WTC11 (cell line): Measurements from ENCODE around the gene PHKB. TPM values are rescaled to one million over a fixed set of nuclear protein-coding genes. Genes with fewer than 3 reads are reported as not detected.

Experiments used
- ATAC-seq: fragments of 200-7000 bp; cut with Tn5 transposase; 2 replicates; pipeline ENCODE4 v1.10.0; 2021; ENCODE audit warnings: mild to moderate bottlenecking, moderate library complexity
- CTCF ChIA-PET: fragments of 300-600 bp; sonication (Branson Sonifier 250); formaldehyde crosslinking; loops from one replicate; lab custom pipeline; 2021; ENCODE audit warnings: antibody characterized with exemption; lab: Charles Lee
- POLR2A ChIA-PET: fragments of 350-600 bp; sonication (Branson Sonifier 250); formaldehyde crosslinking; loops from one replicate; lab custom pipeline; 2021; ENCODE audit warnings: antibody characterized with exemption; lab: Charles Lee
- DNase-seq: peaks from one replicate; pipeline ENCODE4 v3.0.0; 2021; ENCODE audit warnings: low spot score
- H3K27ac Mint-ChIP-seq: 2 replicates; pipeline ENCODE4 v1.8.0; 2021; ENCODE audit warnings: mixed read lengths
- H3K27me3 Mint-ChIP-seq: 2 replicates; pipeline ENCODE4 v1.8.0; 2021; ENCODE audit warnings: low read depth, mild to moderate bottlenecking, moderate library complexity, mixed read lengths
- H3K36me3 Mint-ChIP-seq: 2 replicates; pipeline ENCODE4 v1.8.0; 2021; ENCODE audit warnings: mixed read lengths
- H3K4me1 Mint-ChIP-seq: 2 replicates; pipeline ENCODE4 v1.8.0; 2022; ENCODE audit warnings: mixed read lengths
- H3K4me3 Mint-ChIP-seq: 2 replicates; pipeline ENCODE4 v1.8.0; 2021; ENCODE audit warnings: mild to moderate bottlenecking, moderate library complexity, mixed read lengths
- H3K9me3 Mint-ChIP-seq: 2 replicates; pipeline ENCODE4 v1.8.0; 2021; ENCODE audit warnings: mixed read lengths
- ARID4B ChIP-seq: sonication (generic); formaldehyde crosslinking; IDR thresholded peaks from 2 replicates; pipeline ENCODE4 v1.8.0; 2023; ENCODE audit warnings: missing genetic modification reagents, mild to moderate bottlenecking, borderline replicate concordance
- ATF3 ChIP-seq: sonication (generic); formaldehyde crosslinking; conservative IDR thresholded peaks from 2 replicates; pipeline ENCODE4 v1.8.1; 2022; ENCODE audit warnings: mild to moderate bottlenecking, missing genetic modification reagents
- CDX4 ChIP-seq: fragments of 250-450 bp; sonication (Bioruptor Pico); IDR thresholded peaks from 2 replicates; pipeline ENCODE4 v1.9.0; 2021; ENCODE audit warnings: moderate library complexity, mild to moderate bottlenecking, inconsistent platforms, borderline replicate concordance
- CREB1 ChIP-seq: sonication (generic); formaldehyde crosslinking; IDR thresholded peaks from 2 replicates; pipeline ENCODE4 v1.8.0; 2023; ENCODE audit warnings: mild to moderate bottlenecking, missing genetic modification reagents
- ELF4 ChIP-seq: sonication (generic); formaldehyde crosslinking; IDR thresholded peaks from 2 replicates; pipeline ENCODE4 v1.8.1; 2022; ENCODE audit warnings: low read depth, mild to moderate bottlenecking, moderate library complexity, missing genetic modification reagents
- FOXJ3 ChIP-seq: sonication (generic); formaldehyde crosslinking; IDR thresholded peaks from 2 replicates; pipeline ENCODE4 v1.9.0; 2021; ENCODE audit warnings: missing genetic modification reagents, mild to moderate bottlenecking, borderline replicate concordance
- FOXK1 ChIP-seq: sonication (generic); formaldehyde crosslinking; IDR thresholded peaks from 2 replicates; pipeline ENCODE4 v1.8.0; 2022; ENCODE audit warnings: mild to moderate bottlenecking, moderate library complexity, missing genetic modification reagents
- FOXP4 ChIP-seq: sonication (generic); formaldehyde crosslinking; IDR thresholded peaks from 2 replicates; pipeline ENCODE4 v1.8.0; 2022; ENCODE audit warnings: mild to moderate bottlenecking, missing genetic modification reagents
- JAZF1 ChIP-seq: fragments of 250-450 bp; sonication (Bioruptor Pico); IDR thresholded peaks from 2 replicates; pipeline ENCODE4 v1.9.0; 2021; ENCODE audit warnings: moderate library complexity, mild to moderate bottlenecking, inconsistent platforms
- MYBL2 ChIP-seq: sonication (generic); formaldehyde crosslinking; IDR thresholded peaks from 2 replicates; pipeline ENCODE4 v1.8.1; 2023; ENCODE audit warnings: mild to moderate bottlenecking, moderate library complexity, missing genetic modification reagents
- NFYB ChIP-seq: sonication (generic); formaldehyde crosslinking; conservative IDR thresholded peaks from 2 replicates; pipeline ENCODE4 v1.8.0; 2022; ENCODE audit warnings: low read depth, missing genetic modification reagents
- NR1H2 ChIP-seq: sonication (generic); formaldehyde crosslinking; IDR thresholded peaks from 2 replicates; pipeline ENCODE4 v1.9.0; 2021; ENCODE audit warnings: mild to moderate bottlenecking, moderate library complexity, missing genetic modification reagents
- RORB ChIP-seq: fragments of 250-450 bp; sonication (Bioruptor Pico); IDR thresholded peaks from 2 replicates; pipeline ENCODE4 v1.9.0; 2021; ENCODE audit warnings: mild to moderate bottlenecking
- SOX15 ChIP-seq: fragments of 250-450 bp; sonication (Bioruptor Pico); IDR thresholded peaks from 2 replicates; pipeline ENCODE4 v1.9.0; 2021; ENCODE audit warnings: mild to moderate bottlenecking
- STAT6 ChIP-seq: sonication (generic); formaldehyde crosslinking; conservative IDR thresholded peaks from 2 replicates; pipeline ENCODE4 v1.8.1; 2023; ENCODE audit warnings: mild to moderate bottlenecking, low read depth, missing genetic modification reagents, moderate library complexity
- TEAD1 ChIP-seq: sonication (generic); formaldehyde crosslinking; IDR thresholded peaks from 2 replicates; pipeline ENCODE4 v1.8.0; 2022; ENCODE audit warnings: mild to moderate bottlenecking, missing genetic modification reagents
- TP53 ChIP-seq: sonication (generic); formaldehyde crosslinking; IDR thresholded peaks from 2 replicates; pipeline ENCODE4 v1.8.1; 2023; ENCODE audit warnings: mild to moderate bottlenecking, missing genetic modification reagents
- USF1 ChIP-seq: sonication (generic); formaldehyde crosslinking; IDR thresholded peaks from 2 replicates; pipeline ENCODE4 v1.8.0; 2022; ENCODE audit warnings: mild to moderate bottlenecking, missing genetic modification reagents
- ZBTB21 ChIP-seq: sonication (generic); formaldehyde crosslinking; IDR thresholded peaks from 2 replicates; pipeline ENCODE4 v1.8.1; 2023; ENCODE audit warnings: mild to moderate bottlenecking, missing genetic modification reagents, borderline replicate concordance
- ZNF232 ChIP-seq: sonication (generic); formaldehyde crosslinking; IDR thresholded peaks from 2 replicates; pipeline ENCODE4 v1.8.0; 2022; ENCODE audit warnings: mild to moderate bottlenecking, missing genetic modification reagents
- ZNF317 ChIP-seq: sonication (generic); formaldehyde crosslinking; IDR thresholded peaks from 2 replicates; pipeline ENCODE4 v1.8.1; 2023; ENCODE audit warnings: low read depth, mild to moderate bottlenecking, moderate library complexity, missing genetic modification reagents, borderline replicate concordance
- total RNA-seq: library from RNA; stranded (reverse); gene quantifications from 3 replicates; pipeline ENCODE4 v1.2.3, GENCODE V29; 2021

PHKB gene
- total RNA-seq, 1 experiment from 2014 or later, result 43.9 TPM

GRCh38 chr16:47625115-47625567 is 164.0 kb downstream of the PHKB start:
- no peaks in the 10 kb centered on the region for H3K27me3 Mint-ChIP-seq
- POLR2A ChIA-PET, result no interaction called here
- CTCF ChIA-PET, result no interaction called here
- H3K4me1 Mint-ChIP-seq, result peaks cover 15% of the 10 kb centered on the region
- H3K36me3 Mint-ChIP-seq, result peaks cover 2% of the 10 kb centered on the region; the same call in 1 of the 2 replicates
- H3K9me3 Mint-ChIP-seq, result no peaks in the 10 kb centered on the region
- ATAC-seq (no peak), DNase-seq (no peak)
- TF ChIP-seq MYBL2 (CRISPR knock-in tag), result no peak
- TF ChIP-seq NFYB (CRISPR knock-in tag), result no peak
- no peak for TF ChIP-seq JAZF1 (CRISPR knock-in tag)
- no peak for TF ChIP-seq RORB (CRISPR knock-in tag)
- no peak for TF ChIP-seq CREB1 (CRISPR knock-in tag)
- no peak for TF ChIP-seq SOX15 (CRISPR knock-in tag)
- no peak overlapping the region for H3K27ac Mint-ChIP-seq
- no peak overlapping the region for H3K4me3 Mint-ChIP-seq

- DNase-seq (no peak), ATAC-seq (no peak)
- CTCF ChIA-PET, result no interaction called here
- H3K4me3 Mint-ChIP-seq, result no peak overlapping the region
- TF ChIP-seq CDX4 (CRISPR knock-in tag), result no peak
- TF ChIP-seq, all 79 proteins: peak for 0
- Mint-ChIP-seq H3K27me3 (no peaks in the 10 kb centered on the region), H3K36me3 (peaks cover 2% of the 10 kb centered on the region), H3K27ac (no peak overlapping the region), H3K9me3 (no peaks in the 10 kb centered on the region), H3K4me1 (peaks cover 20% of the 10 kb centered on the region)
- POLR2A ChIA-PET, result no interaction called here
Observed at GRCh38 chr16:47626246-47626645, 165.1 kb downstream of the PHKB start.

GRCh38 chr16:47627085-47627639 is 166.0 kb downstream of the PHKB start:
- ChIA-PET CTCF (interaction anchor here (0.8 kb wide), 1 partner anchor 538 kb away, joined by 3 read pairs; no protein-coding TSS in a partner anchor), POLR2A (no interaction called here)
- DNase-seq (no peak), ATAC-seq (no peak)
- Mint-ChIP-seq H3K9me3 (peaks cover 3% of the 10 kb centered on the region; the same call in 1 of the 2 replicates), H3K4me1 (peaks cover 20% of the 10 kb centered on the region), H3K4me3 (no peak overlapping the region), H3K27me3 (no peaks in the 10 kb centered on the region), H3K36me3 (peaks cover 5% of the 10 kb centered on the region), H3K27ac (peak overlapping the region; percentile 14; the same call in 1 of the 2 replicates)
- TF ChIP-seq FOXK1 (CRISPR knock-in tag) (no peak), NR1H2 (CRISPR knock-in tag) (no peak), ZBTB21 (CRISPR knock-in tag) (no peak), ATF3 (CRISPR knock-in tag) (no peak), TEAD1 (CRISPR knock-in tag) (no peak), RORB (CRISPR knock-in tag) (no peak), USF1 (CRISPR knock-in tag) (no peak), ZNF232 (CRISPR knock-in tag) (no peak), ELF4 (CRISPR knock-in tag) (no peak), FOXJ3 (no peak), CREB1 (CRISPR knock-in tag) (no peak), TP53 (no peak), STAT6 (CRISPR knock-in tag) (no peak), ZNF317 (CRISPR knock-in tag) (no peak), FOXP4 (CRISPR knock-in tag) (no peak), ARID4B (CRISPR knock-in tag) (no peak)
